ENCODE measurements around the gene RBCK1. TPM values are rescaled to one million over a fixed set of nuclear protein-coding genes. Genes with fewer than 3 reads are reported as not detected.

The RBCK1 gene
- polyA plus RNA-seq, 1 donor from 2014 or later, result 38.4 TPM

GRCh38 chr20:399182-399707, 8.9 kb upstream of the RBCK1 start:
- H2AFZ ChIP-seq (ENCODE audit: low read depth, low read length), result no peak overlapping the region
- TF ChIP-seq TAF1 (IDR thresholded peaks at IDR 0.05; ENCODE audit: low read depth) (no peak), EP300 (conservative IDR thresholded peaks at IDR 0.05; ENCODE audit: poor library complexity, severe bottlenecking) (no peak)
- H3K79me2 ChIP-seq (replicated peaks; ENCODE audit: insufficient read depth, low read length), result no peaks in the 10 kb centered on the region
- no peaks in the 10 kb centered on the region for H3K9me3 ChIP-seq (ENCODE audit: low read length)
- H3K4me2 ChIP-seq (ENCODE audit: low read length), result no peak overlapping the region
- H3K36me3 ChIP-seq (ENCODE audit: insufficient read depth, low read length), result no peaks in the 10 kb centered on the region
- H3K27ac ChIP-seq (ENCODE audit: low read length), result no peak overlapping the region
- no peaks in the 10 kb centered on the region for H3F3A ChIP-seq (ENCODE audit: insufficient read depth, low read length, poor library complexity, severe bottlenecking)
- H3K9me2 ChIP-seq (ENCODE audit: insufficient read depth, low read length), result no peaks in the 10 kb centered on the region
- H3K9ac ChIP-seq (ENCODE audit: low read length), result no peak overlapping the region
- no peaks in the 10 kb centered on the region for H4K20me1 ChIP-seq (ENCODE audit: insufficient read depth)
- no peak overlapping the region for H3K4me3 ChIP-seq (ENCODE audit: low read length)
- H3K27me3 ChIP-seq (ENCODE audit: insufficient read depth, low read depth, low read length), result no peaks in the 10 kb centered on the region

- Histone ChIP-seq H3K4me3 (ENCODE audit: low read length) (no peak overlapping the region), H3K9me2 (ENCODE audit: insufficient read depth, low read length) (no peaks in the 10 kb centered on the region), H3K79me2 (replicated peaks; ENCODE audit: insufficient read depth, low read length) (no peaks in the 10 kb centered on the region), H3K36me3 (ENCODE audit: insufficient read depth, low read length) (no peaks in the 10 kb centered on the region), H3K9me3 (ENCODE audit: low read length) (no peaks in the 10 kb centered on the region), H3K4me2 (ENCODE audit: low read length) (no peak overlapping the region), H3K27ac (ENCODE audit: low read length) (no peak overlapping the region), H2AFZ (ENCODE audit: low read depth, low read length) (no peak overlapping the region), H3K27me3 (ENCODE audit: insufficient read depth, low read depth, low read length) (no peaks in the 10 kb centered on the region), H3F3A (ENCODE audit: insufficient read depth, low read length, poor library complexity, severe bottlenecking) (no peaks in the 10 kb centered on the region), H3K9ac (ENCODE audit: low read length) (no peak overlapping the region), H4K20me1 (ENCODE audit: insufficient read depth) (no peaks in the 10 kb centered on the region)
- TF ChIP-seq EP300 (conservative IDR thresholded peaks at IDR 0.05; ENCODE audit: poor library complexity, severe bottlenecking) (no peak), MXI1 (conservative IDR thresholded peaks at IDR 0.05; ENCODE audit: poor library complexity, severe bottlenecking) (no peak), RAD21 (conservative IDR thresholded peaks at IDR 0.05) (no peak)
These were observed 8.0 kb upstream of the RBCK1 start for GRCh38 chr20:400128-400453.

- H3K9me3 ChIP-seq (ENCODE audit: low read length), result no peaks in the 10 kb centered on the region
- H2AFZ ChIP-seq (ENCODE audit: low read depth, low read length), result no peak overlapping the region
- no peaks in the 10 kb centered on the region for H3K27me3 ChIP-seq (ENCODE audit: insufficient read depth, low read depth, low read length)
- no peak overlapping the region for H3K27ac ChIP-seq (ENCODE audit: low read length)
- H3K4me3 ChIP-seq (ENCODE audit: low read length), result no peak overlapping the region
- no peak for TF ChIP-seq REST (IDR thresholded peaks at IDR 0.05; ENCODE audit: borderline replicate concordance)
- TF ChIP-seq MXI1 (conservative IDR thresholded peaks at IDR 0.05; ENCODE audit: poor library complexity, severe bottlenecking), result no peak
- H3K79me2 ChIP-seq (replicated peaks; ENCODE audit: insufficient read depth, low read length), result no peaks in the 10 kb centered on the region
- H3K36me3 ChIP-seq (ENCODE audit: insufficient read depth, low read length), result no peaks in the 10 kb centered on the region
- H3F3A ChIP-seq (ENCODE audit: insufficient read depth, low read length, poor library complexity, severe bottlenecking), result no peaks in the 10 kb centered on the region
- H4K20me1 ChIP-seq (ENCODE audit: insufficient read depth), result no peaks in the 10 kb centered on the region
- no peak overlapping the region for H3K9ac ChIP-seq (ENCODE audit: low read length)
- no peaks in the 10 kb centered on the region for H3K9me2 ChIP-seq (ENCODE audit: insufficient read depth, low read length)
- H3K4me2 ChIP-seq (ENCODE audit: low read length), result no peak overlapping the region
These were observed 7.4 kb upstream of the RBCK1 start for GRCh38 chr20:400454-401275.

Data from neural cell (in vitro differentiated cells).